Measurements from ENCODE around the gene NAGS.
"Not testable (repeated sequence)": the region's sequence is repeated elsewhere in the genome, so short reads cannot be mapped to it uniquely, and the experiment has no call there.

The NAGS gene

DNA sequence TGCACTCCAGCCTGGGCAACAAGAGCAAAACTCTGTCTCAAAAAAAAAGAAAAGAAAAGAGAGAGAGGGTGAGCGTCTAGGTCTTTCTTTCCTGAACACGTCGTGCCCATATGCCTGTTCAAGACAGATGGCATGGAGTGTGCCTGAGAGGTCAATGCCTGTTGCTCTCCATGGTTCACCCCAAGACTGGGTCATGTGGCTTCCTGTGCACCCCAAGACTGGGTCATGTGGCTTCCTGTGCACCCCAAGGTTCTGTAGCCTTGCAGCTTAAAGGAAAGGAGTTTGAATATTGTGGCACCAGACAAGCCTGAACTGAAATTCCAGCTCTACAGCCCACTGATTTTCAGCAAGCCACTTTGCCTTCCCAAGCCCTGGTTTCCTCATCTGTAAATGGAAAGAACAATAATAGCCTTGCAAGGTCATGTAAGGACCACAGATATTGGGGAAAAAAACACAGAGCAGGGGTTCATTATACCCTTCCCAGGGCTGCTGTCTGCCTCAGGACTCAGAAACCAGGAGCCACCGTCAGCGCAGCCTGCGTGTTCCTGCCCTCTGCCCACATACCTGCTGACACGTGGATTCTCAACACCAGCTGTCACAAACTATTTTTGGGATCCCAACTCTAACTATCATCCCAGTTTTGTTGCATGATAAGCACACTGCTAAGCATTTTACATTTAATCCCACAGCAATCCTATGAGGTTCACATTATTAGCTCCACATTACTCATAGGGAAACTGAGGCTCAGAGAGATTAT lies 18.0 kb upstream of the NAGS start:
- no peak for DNase-seq

GRCh38 chr17:43987131-43988021 lies 17.0 kb upstream of the NAGS start:
- no peak for DNase-seq

DNA sequence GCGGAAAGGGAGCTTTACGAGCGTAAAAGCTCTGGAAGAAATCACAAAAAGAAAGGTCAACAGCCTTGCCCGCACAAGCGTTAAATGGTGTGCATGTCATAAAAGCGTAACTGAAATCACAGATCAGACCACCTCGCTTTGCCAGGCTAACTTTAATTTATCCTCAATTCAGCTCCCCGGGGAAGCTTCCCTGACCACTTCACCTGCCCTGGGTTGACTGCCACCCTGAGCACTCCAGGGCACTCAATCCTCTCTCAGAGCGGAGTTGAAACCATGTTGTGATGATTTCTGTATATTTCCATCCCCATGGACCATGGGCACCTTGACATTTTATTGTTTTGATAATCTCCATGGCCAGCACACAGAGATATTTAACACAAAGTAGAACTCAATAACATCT lies 16.1 kb upstream of the NAGS start:
- no peak for DNase-seq

DNA sequence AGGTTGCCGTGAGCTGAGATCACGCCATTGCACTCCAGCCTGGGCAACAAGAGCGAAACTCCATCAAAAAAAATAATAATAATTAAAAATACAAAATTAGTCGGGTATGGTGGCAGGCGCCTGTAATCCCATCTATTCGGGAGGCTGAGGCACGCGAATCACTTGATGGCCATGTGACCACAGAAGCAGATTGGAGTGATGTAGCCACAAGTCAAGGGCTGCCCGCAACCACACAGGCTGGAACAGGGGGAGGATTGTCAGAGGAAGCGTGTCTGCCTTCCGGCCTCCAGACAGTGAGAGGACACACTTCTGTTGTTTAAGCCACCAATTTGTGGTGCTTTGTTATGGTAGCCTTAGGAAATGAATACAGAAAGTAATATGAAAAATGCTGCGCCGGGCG lies 11.8 kb upstream of the NAGS start:
- no peak for DNase-seq

DNA sequence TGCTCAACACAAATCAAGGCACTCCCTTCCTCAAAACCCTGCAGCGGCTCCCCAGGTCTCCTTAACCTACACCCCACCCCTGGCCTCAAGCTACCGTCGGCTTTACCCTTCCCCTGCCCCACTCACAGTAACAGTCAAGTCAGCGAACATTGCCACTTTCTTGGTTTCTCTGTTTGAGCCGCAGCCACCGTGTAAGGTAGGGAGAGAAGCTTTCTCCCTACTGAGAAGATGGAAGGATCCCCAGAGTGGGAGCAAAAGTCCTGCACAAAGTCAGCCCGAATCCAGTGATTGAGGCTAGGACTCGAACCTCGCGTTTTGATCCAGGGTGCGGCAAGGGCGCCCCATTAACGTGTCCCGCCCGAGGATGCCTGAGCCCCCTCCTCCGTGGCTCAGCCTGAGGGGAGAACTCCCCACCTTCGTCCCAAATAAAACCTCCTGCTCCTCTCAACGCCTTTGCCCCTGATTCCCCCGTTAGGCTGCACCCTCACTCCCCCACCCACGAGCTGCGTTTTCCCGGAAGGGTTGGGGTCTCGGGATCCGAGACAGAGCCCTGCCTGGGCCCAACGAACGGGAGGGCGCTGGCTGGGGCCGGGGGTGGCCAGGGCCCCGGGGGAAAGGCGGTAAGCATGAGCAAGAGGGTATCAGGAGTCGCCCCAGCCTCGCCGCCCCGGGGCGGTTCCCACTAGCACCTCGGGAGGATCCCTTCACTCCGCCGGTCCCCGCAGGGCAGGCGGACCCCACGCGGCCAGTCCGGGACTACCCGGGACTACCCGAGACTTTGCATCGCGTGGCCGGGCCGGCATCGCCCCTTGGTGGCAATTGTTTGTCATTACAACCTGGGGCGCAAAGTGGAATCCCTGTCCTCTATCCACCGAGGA lies 9.9 kb upstream of the NAGS start:
- no peak for DNase-seq

- DNase-seq = no peak
These were observed 9.3 kb upstream of the NAGS start for GRCh38 chr17:43995150-43995471.

DNA sequence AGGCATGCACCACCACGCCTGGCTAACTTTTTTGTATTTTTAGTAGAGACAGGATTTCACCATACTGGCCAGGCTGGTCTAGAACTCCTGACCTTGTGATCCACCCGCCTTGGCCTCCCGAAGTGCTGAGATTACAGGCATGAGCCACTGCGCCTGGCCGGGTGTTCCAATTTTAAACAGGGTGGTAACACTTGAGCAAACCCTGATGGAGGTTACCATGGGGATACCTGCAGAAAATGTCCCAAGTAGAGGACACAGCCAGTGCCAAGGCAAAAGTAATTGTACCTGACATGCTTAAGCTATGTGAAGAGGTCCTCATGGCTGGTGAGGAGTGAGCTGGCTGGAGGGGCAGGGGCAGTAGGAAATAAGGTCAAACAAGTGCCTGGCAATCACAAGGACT lies 7.2 kb upstream of the NAGS start:
- DNase-seq = not testable (repeated sequence)

- no peak for DNase-seq
These were observed 5.9 kb upstream of the NAGS start for GRCh38 chr17:43998552-43998951.

GRCh38 chr17:43999024-43999423 lies 5.4 kb upstream of the NAGS start:
- DNase-seq = no peak

GRCh38 chr17:44000141-44000860 lies 4.1 kb upstream of the NAGS start:
- no peak for DNase-seq

DNA sequence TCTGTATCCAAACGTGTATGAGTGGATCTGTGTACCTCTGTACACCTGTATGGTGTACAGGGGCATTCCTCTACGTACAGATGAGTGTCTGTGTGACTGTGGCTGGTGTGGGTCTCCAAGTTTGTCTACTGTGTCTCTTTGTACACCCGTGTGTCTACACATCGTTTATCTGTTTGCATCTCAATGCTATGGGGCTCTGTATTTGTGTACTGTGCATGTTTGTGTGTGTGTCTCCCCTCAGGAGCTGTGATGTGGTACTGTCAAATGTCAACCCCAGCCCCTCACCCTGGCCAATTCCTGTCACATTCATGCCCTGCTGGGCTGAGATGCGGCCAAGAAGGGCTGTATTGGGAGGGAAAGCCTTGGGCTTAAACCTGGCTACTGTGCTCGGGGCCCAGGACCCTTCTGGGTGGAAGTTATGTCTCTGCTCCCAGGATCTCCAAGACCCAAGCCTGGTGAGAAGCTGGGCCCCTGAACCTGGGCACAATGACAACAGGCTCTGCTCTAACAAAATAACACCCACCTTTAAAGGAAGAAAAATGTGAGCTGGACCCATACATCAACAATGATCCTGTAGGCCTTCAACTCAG lies 3.5 kb upstream of the NAGS start:
- no peak for DNase-seq

DNA sequence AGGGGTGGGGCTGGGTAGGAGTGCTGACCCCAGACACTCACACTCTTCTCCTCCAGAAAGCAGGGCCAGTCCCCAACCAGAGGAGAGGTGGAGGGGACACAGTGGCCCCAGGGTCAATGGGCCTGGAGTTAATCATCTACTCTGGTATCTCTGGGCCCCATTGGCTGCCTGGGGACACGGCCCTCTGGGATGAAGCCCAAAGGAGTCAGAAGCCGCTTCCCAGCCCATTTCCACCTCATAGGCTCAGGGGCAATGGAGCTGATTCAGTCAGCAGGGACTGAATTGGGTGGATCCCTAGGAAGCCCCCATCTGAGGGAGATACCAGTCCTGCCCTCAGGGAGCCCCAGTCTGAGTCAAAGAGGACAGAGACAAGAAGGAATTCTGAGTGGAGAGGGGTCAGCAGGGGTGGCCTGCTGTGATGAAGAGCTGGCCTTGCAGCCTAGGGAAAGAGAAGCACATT lies 2.9 kb upstream of the NAGS start:
- DNase-seq = no peak

DNA sequence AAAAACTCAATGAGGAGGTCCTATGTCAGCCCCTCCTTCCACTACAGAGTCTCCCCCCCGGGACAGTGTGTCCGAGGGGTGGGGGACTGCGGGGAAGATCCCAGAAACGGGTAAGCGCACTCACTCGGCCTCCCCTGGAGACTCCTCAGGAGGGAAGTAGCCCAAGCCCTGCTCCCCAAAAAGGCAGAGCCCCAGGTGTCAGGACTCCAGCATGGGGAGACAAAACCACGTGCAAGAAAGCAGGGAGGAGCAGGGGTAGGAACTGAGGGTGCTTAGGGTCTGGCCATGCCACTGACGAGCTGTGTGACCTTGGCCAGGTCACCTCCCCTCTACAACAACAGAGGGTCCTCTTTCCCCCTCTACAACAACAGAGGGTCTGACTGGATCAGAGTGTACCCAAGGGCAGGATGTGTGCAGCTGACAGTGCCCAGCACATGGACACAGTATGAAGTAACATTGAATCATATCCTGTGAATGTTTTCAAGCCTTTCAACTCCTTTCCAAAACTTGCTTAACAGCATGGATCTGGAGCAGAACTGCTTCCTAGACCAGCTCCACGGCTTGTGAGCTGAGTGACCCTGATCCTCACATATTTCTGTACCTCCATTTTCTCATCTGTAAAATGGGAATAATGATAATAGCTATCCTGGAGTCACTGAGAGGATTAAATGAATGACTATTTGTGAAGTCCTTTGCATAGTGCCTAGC lies 2.1 kb upstream of the NAGS start:
- no peak for DNase-seq

GRCh38 chr17:44004761-44005526 lies 522 bp downstream of the NAGS start:
- DNase-seq = no peak

DNA sequence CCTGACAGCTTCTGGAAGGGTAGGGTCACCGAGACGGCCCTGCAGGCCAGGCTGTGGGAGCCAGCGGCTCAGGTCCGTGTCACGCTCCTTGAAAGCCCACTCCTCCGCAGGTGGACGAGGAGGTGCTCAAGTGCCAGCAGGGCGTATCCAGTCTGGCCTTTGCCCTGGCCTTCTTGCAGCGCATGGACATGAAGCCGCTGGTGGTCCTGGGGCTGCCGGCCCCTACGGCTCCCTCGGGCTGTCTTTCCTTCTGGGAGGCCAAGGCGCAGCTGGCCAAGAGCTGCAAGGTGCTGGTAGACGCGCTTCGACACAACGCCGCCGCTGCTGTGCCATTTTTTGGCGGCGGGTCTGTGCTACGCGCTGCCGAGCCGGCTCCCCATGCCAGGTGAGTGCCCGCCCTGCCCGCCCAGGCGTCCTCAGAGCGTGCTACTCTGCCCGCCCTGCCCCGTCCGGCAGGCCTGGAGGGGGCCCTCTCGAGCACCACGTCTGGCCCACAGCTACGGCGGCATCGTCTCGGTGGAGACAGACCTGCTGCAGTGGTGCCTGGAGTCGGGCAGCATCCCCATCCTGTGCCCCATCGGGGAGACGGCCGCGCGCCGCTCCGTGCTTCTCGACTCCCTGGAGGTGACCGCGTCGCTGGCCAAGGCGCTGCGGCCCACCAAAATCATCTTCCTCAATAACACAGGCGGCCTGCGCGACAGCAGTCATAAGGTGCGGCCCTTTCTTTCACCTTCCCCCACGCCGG lies 1.3 kb downstream of the NAGS start:
- DNase-seq = no peak

- DNase-seq = no peak
These were observed 1.8 kb downstream of the NAGS start for GRCh38 chr17:44006272-44006597.

DNA sequence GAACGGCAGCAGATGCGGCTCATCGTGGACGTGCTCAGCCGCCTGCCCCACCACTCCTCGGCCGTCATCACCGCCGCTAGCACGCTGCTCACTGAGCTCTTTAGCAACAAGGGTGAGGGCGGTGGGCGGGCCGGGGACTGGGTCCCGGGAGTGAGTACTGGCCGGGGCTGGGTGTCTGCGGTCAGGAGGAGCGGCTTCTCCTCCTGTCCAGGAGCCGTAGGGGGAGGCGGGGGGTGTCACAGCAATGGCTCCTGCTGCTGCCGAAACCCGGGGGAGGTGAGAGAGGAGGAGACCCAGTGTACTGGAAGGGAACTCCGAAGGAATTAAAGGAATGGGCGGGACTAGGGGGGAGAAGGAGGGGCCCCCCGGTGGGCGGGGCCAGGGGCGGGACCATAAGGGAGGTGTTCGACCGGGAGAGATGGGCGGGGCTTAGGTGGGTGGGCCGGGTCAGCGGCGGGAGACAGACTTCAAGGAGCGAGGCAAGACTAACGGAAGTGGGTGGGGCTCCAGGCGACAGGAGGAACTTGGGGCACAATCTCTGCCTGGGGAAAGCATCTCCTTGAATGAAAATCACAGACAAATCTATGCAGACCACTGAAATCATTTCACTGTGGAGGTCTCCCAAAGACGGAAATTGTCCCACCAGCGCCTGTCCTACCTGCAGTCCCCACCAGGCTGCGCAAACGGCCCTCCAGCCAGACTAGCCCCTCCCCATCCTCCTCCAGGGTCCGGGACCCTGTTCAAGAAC lies 2.4 kb downstream of the NAGS start:
- peak; percentile 84 for DNase-seq

DNA sequence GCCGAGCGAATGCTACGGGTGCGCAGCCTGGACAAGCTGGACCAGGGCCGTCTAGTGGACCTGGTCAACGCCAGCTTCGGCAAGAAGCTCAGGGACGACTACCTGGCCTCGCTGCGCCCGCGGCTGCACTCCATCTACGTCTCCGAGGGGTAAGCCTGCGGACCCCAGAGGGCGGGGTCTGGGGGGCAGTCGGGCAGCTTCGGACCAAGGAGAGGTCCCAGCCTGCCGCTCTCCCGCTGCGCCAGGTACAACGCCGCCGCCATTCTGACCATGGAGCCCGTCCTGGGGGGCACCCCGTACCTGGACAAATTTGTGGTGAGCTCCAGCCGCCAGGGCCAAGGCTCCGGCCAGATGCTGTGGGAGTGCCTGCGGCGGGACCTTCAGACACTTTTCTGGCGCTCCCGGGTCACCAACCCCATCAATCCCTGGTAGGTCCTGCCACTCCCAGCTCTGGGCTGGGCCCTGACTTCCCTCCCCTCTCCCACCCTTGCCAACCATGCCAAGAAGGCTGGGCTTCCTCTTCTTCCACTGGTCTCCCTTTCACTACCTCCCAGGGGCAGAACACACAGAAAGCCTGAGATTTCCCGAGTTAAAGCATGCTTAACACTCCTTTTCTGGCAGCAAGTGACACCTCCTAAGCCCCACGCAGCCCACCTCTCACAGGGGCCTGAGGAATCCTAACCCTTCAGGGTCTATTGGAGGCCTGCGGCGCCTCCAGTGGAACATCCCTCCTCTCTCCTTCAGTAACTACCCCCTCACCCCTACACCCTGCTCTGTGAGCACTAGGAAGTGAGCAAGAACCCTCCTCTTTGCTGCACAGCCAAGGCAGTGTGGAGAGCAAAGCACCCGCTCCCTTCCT lies 3.2 kb downstream of the NAGS start:
- no peak for DNase-seq

All from NCI-H524 treated with DMSO at 0.1 percent for 48 hours (cell line).